ENCODE data around the gene S100A8. TPM values are rescaled to one million over a fixed set of nuclear protein-coding genes. Genes with fewer than 3 reads are reported as not detected.

The S100A8 gene
- total RNA-seq, 4 donors from 2014 or later = 13.1 to 745 (median 110) TPM

- no peaks in the 10 kb centered on the region for H3K27me3 ChIP-seq
- TF ChIP-seq POLR2A (IDR thresholded peaks at IDR 0.05) (no peak), POLR2AphosphoS5 (IDR thresholded peaks at IDR 0.05) (no peak), EP300 (IDR thresholded peaks at IDR 0.05) (no peak), CTCF (IDR thresholded peaks at IDR 0.05) (no peak)
- no peaks in the 10 kb centered on the region for H3K9me3 ChIP-seq
- ATAC-seq = no peak
- H3K4me3 ChIP-seq = no peak overlapping the region
- no peak overlapping the region for H3K27ac ChIP-seq
- WGBS, 2 donors (ENCODE audit: low coverage in 1 of 2) = 66 to 88% methylated on average over 2 of the region's 2 CpGs
- no peaks in the 10 kb centered on the region for H3K36me3 ChIP-seq
- no peaks in the 10 kb centered on the region for H3K4me1 ChIP-seq
These were observed 18.3 kb downstream of the S100A8 start for GRCh38 chr1:153372571-153372970.

DNA sequence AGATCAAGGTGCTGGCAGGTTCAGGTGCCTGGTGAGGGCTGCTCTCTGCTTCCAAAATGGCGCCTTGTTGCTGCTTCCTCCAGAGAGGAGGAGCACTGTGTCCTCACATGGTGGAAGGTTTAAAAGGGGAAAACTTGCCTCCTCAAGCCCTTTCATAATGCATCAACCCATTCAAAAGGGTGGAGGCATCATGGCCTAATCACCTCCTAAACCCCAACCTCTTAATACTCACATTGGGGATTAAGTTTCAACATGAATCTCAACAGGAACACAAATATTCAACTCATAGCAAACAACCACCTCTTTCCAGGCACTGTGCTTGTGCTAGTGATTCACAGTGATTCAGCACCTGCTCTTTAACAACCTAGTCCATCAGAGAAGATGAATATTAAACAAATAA, 19.6 kb downstream of the S100A8 start:
- Histone ChIP-seq H3K36me3 (no peaks in the 10 kb centered on the region), H3K27me3 (peaks cover 4% of the 10 kb centered on the region), H3K27ac (no peak overlapping the region), H3K9me3 (no peaks in the 10 kb centered on the region), H3K4me1 (no peaks in the 10 kb centered on the region), H3K4me3 (no peak overlapping the region)
- TF ChIP-seq POLR2AphosphoS5 (IDR thresholded peaks at IDR 0.05) (no peak), EP300 (IDR thresholded peaks at IDR 0.05) (no peak), CTCF (IDR thresholded peaks at IDR 0.05) (no peak), POLR2A (IDR thresholded peaks at IDR 0.05) (no peak)
- 83 to 100% methylated on average over 1 of the region's 1 CpG for WGBS, 2 donors (ENCODE audit: low coverage in 1 of 2)
- no peak for ATAC-seq

- Histone ChIP-seq H3K27ac (no peak overlapping the region), H3K9me3 (no peaks in the 10 kb centered on the region), H3K27me3 (peaks cover 13% of the 10 kb centered on the region), H3K4me1 (no peaks in the 10 kb centered on the region), H3K36me3 (no peaks in the 10 kb centered on the region), H3K4me3 (no peak overlapping the region)
- no peak for TF ChIP-seq POLR2AphosphoS5 (IDR thresholded peaks at IDR 0.05)
- TF ChIP-seq EP300 (IDR thresholded peaks at IDR 0.05) = no peak
- no peak for TF ChIP-seq POLR2A (IDR thresholded peaks at IDR 0.05)
- no peak for TF ChIP-seq CTCF (IDR thresholded peaks at IDR 0.05)
- WGBS, 2 donors (ENCODE audit: low coverage in 1 of 2) = 74% methylated on average over 3 of the region's 3 CpGs; no CpG with 5 or more reads in 1 of the 2 donors
- ATAC-seq = no peak
These were observed 20.7 kb downstream of the S100A8 start for GRCh38 chr1:153370146-153370545.

DNA sequence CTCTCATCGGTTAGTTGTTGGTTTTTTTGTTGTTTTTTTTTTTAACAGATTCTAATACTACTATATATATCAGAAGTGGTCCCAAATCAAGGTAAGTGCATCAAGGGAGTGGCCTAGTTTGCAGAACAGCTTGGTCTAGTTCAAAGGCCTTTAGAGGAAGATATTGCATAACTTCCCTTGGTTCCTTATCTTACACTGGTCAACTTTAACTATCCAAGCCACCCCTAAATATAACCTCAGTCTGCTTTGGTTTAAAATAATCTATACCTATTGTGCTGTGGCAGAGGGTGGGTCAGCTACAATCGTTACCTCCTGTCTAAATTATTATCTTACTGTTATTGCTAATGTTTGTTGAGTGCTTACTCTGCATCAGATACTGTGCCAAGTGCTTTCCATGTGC, 22.4 kb downstream of the S100A8 start:
- Histone ChIP-seq H3K27ac (no peak overlapping the region), H3K4me3 (no peak overlapping the region), H3K27me3 (peaks cover 17% of the 10 kb centered on the region), H3K4me1 (no peaks in the 10 kb centered on the region), H3K36me3 (no peaks in the 10 kb centered on the region), H3K9me3 (no peaks in the 10 kb centered on the region)
- no peak for TF ChIP-seq POLR2A (IDR thresholded peaks at IDR 0.05)
- no peak for TF ChIP-seq CTCF (IDR thresholded peaks at IDR 0.05)
- no peak for TF ChIP-seq POLR2AphosphoS5 (IDR thresholded peaks at IDR 0.05)
- no peak for TF ChIP-seq EP300 (IDR thresholded peaks at IDR 0.05)
- no peak for ATAC-seq
- WGBS, 2 donors (ENCODE audit: low coverage in 1 of 2) = 42 to 87% methylated on average over 2 of the region's 2 CpGs

- ATAC-seq = no peak
- Histone ChIP-seq H3K9me3 (no peaks in the 10 kb centered on the region), H3K27me3 (peaks cover 17% of the 10 kb centered on the region), H3K27ac (no peak overlapping the region), H3K4me3 (no peak overlapping the region), H3K36me3 (no peaks in the 10 kb centered on the region), H3K4me1 (no peaks in the 10 kb centered on the region)
- TF ChIP-seq POLR2A (IDR thresholded peaks at IDR 0.05) = no peak
- TF ChIP-seq POLR2AphosphoS5 (IDR thresholded peaks at IDR 0.05) = no peak
- TF ChIP-seq CTCF (IDR thresholded peaks at IDR 0.05) = no peak
- TF ChIP-seq EP300 (IDR thresholded peaks at IDR 0.05) = no peak
- 33 to 47% methylated on average over 1 to 2 of the region's 2 CpGs for whole genome bisulfite sequencing, 2 donors (ENCODE audit: low coverage in 1 of 2)
These were observed 23.8 kb downstream of the S100A8 start for GRCh38 chr1:153367090-153367489.

Data from gastroesophageal sphincter (tissue), 4 donors.